Liver (tissue), 3 donors: Measurements from ENCODE around the gene RNF141.

Source experiments
- EGR1 ChIP-seq, 2 donors: IDR thresholded peaks; 2 replicates each; pipeline ENCODE4 v1.6.1; 2016 to 2018; ENCODE audit warnings: antibody characterized with exemption in 2 of 2, low read depth in 2 of 2
- GABPA ChIP-seq, 2 donors: IDR thresholded peaks in 1 of 2; conservative IDR thresholded peaks in 1 of 2; 2 replicates each; pipeline ENCODE4 v1.6.1; 2016; ENCODE audit warnings: antibody characterized with exemption in 2 of 2, mild to moderate bottlenecking in 1 of 2, moderate library complexity in 1 of 2
- HNF4A ChIP-seq, 2 donors: conservative IDR thresholded peaks; 2 replicates each; pipeline ENCODE4 v1.6.1; 2016; ENCODE audit warnings: antibody characterized with exemption in 2 of 2, mild to moderate bottlenecking in 2 of 2
- HNF4G ChIP-seq: IDR thresholded peaks from 2 replicates; pipeline ENCODE4 v1.6.1; 2016; ENCODE audit warnings: antibody characterized with exemption
- REST ChIP-seq: IDR thresholded peaks from 2 replicates; pipeline ENCODE4 v1.6.1; 2016; ENCODE audit warnings: antibody characterized with exemption, mild to moderate bottlenecking
- RXRA ChIP-seq, 2 donors: IDR thresholded peaks; 2 replicates each; pipeline ENCODE4 v1.6.1; 2017 to 2018; ENCODE audit warnings: antibody characterized with exemption in 2 of 2, mild to moderate bottlenecking in 1 of 2
- SP1 ChIP-seq: IDR thresholded peaks from 2 replicates; pipeline ENCODE4 v1.6.1; 2018; ENCODE audit warnings: antibody characterized with exemption, mild to moderate bottlenecking
- TAF1 ChIP-seq: conservative IDR thresholded peaks from 2 replicates; pipeline ENCODE4 v1.6.1; 2016; ENCODE audit warnings: antibody characterized with exemption, mild to moderate bottlenecking
- ZBTB33 ChIP-seq: IDR thresholded peaks from 2 replicates; pipeline ENCODE4 v1.6.1; 2016; ENCODE audit warnings: antibody characterized with exemption
- TF ChIP-seq, protein P1 (sequence below): fragments of 150-350 bp; IDR thresholded peaks from 2 replicates; pipeline ENCODE4 v1.5.1; 2017; ENCODE audit warnings: improper control_type of control experiment, low read depth, low read length; ENCODE audit not compliant: missing input control
- TF ChIP-seq, protein P2 (sequence below): IDR thresholded peaks from 2 replicates; pipeline ENCODE4 v1.6.1; 2016; ENCODE audit warnings: antibody characterized with exemption
- donor health status: healthy.
- donor health status: healthy.

- TF ChIP-seq, protein P1, sequence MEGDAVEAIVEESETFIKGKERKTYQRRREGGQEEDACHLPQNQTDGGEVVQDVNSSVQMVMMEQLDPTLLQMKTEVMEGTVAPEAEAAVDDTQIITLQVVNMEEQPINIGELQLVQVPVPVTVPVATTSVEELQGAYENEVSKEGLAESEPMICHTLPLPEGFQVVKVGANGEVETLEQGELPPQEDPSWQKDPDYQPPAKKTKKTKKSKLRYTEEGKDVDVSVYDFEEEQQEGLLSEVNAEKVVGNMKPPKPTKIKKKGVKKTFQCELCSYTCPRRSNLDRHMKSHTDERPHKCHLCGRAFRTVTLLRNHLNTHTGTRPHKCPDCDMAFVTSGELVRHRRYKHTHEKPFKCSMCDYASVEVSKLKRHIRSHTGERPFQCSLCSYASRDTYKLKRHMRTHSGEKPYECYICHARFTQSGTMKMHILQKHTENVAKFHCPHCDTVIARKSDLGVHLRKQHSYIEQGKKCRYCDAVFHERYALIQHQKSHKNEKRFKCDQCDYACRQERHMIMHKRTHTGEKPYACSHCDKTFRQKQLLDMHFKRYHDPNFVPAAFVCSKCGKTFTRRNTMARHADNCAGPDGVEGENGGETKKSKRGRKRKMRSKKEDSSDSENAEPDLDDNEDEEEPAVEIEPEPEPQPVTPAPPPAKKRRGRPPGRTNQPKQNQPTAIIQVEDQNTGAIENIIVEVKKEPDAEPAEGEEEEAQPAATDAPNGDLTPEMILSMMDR, result no peak
- TF ChIP-seq ZBTB33 (no peak), SP1 (no peak), GABPA (IDR thresholded peaks at IDR 0.05 in 1 of 2, conservative IDR thresholded peaks at IDR 0.05 in 1 of 2) (no peak), HNF4A (conservative IDR thresholded peaks at IDR 0.05) (no peak), TAF1 (no peak), HNF4G (no peak), EGR1 (IDR thresholded peaks at IDR 0.05; ENCODE audit: low read depth in 2 of 2) (no peak), RXRA (IDR thresholded peaks at IDR 0.05) (no peak), REST (no peak)
- TF ChIP-seq, protein P2, sequence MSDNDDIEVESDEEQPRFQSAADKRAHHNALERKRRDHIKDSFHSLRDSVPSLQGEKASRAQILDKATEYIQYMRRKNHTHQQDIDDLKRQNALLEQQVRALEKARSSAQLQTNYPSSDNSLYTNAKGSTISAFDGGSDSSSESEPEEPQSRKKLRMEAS, result no peak
These were observed 78.2 kb downstream of the RNF141 start for GRCh38 chr11:10462746-10463300.
